Fibroblast of lung (primary cell): ENCODE measurements around the gene CBX1. TPM values are rescaled to one million over a fixed set of nuclear protein-coding genes. Genes with fewer than 3 reads are reported as not detected.
A peak's percentile ranks its signal among the peaks of the same experiment; 100 is the strongest.

Experiments used
- DNase-seq, 2 donors: peaks; one replicate each; pipeline versions ENCODE4 v3.0.0 to v3.0.0-alpha.2; 2010; ENCODE audit warnings: low read depth in 2 of 2
- H2AFZ ChIP-seq: 2 replicates; pipeline ENCODE4 v1.5.1; 2012; ENCODE audit warnings: low read length, control low read depth, inconsistent platforms
- H3K27ac ChIP-seq: 2 replicates; pipeline ENCODE4 v1.5.1; 2011; ENCODE audit warnings: low read length, control low read depth; ENCODE audit not compliant: insufficient read depth
- H3K27me3 ChIP-seq: 2 replicates; pipeline ENCODE4 v1.5.1; 2011; ENCODE audit warnings: mild to moderate bottlenecking, low read length; ENCODE audit not compliant: control insufficient read depth, insufficient read depth
- H3K36me3 ChIP-seq: 2 replicates; pipeline ENCODE4 v1.5.1; 2011; ENCODE audit warnings: low read length; ENCODE audit not compliant: control insufficient read depth, insufficient read depth
- H3K4me1 ChIP-seq: 2 replicates; pipeline ENCODE4 v1.5.1; 2011; ENCODE audit warnings: low read length; ENCODE audit not compliant: control insufficient read depth, insufficient read depth; ENCODE audit errors: extremely low read depth
- H3K4me2 ChIP-seq: 2 replicates; pipeline ENCODE4 v1.5.1; 2011; ENCODE audit warnings: low read length, control low read depth; ENCODE audit not compliant: insufficient read depth; ENCODE audit errors: extremely low read depth
- H3K4me3 ChIP-seq, 4 experiments: fragments of 200-600 bp in 1 of 4; sonication (generic) in 1 of 4; replicated peaks in 1 of 4; 2 replicates each; pipeline ENCODE4 v1.5.1; 2011 to 2016; ENCODE audit warnings: low read length in 4 of 4, low read depth in 3 of 4, mild to moderate bottlenecking in 3 of 4, control low read depth in 2 of 4, inconsistent platforms in 1 of 4, mixed read lengths in 1 of 4; ENCODE audit not compliant: insufficient read depth in 1 of 4; ENCODE audit errors: control extremely low read depth in 1 of 4
- H3K79me2 ChIP-seq: 2 replicates; pipeline ENCODE4 v1.5.1; 2012; ENCODE audit warnings: mild to moderate bottlenecking, low read length, inconsistent platforms; ENCODE audit not compliant: control insufficient read depth, insufficient read depth
- H3K9ac ChIP-seq: 2 replicates; pipeline ENCODE4 v1.5.1; 2011; ENCODE audit warnings: mild to moderate bottlenecking, low read length, control low read depth; ENCODE audit not compliant: insufficient read depth
- H3K9me3 ChIP-seq: 2 replicates; pipeline ENCODE4 v1.5.1; 2012; ENCODE audit warnings: low read depth, low read length; ENCODE audit not compliant: control insufficient read depth, insufficient read depth
- H4K20me1 ChIP-seq: 2 replicates; pipeline ENCODE4 v1.5.1; 2011; ENCODE audit warnings: low read length; ENCODE audit not compliant: control insufficient read depth, insufficient read depth; ENCODE audit errors: extremely low read depth
- EZH2 ChIP-seq: IDR thresholded peaks from 2 replicates; pipeline ENCODE4 v1.5.1; 2012; ENCODE audit warnings: low read length, control low read depth, mild to moderate bottlenecking; ENCODE audit errors: missing control alignments
- polyA plus RNA-seq, 2 donors: library from polyadenylated mRNA; depleted of rRNA in 1 of 2; stranded (reverse) in 1 of 2; unstranded in 1 of 2; fragments of >200 nt; gene quantifications; 2 replicates each; pipeline ENCODE4 v1.2.1, GENCODE V29; 2011 to 2012; ENCODE audit warnings: missing spikeins in 1 of 2
- total RNA-seq: library from RNA; depleted of rRNA; stranded (reverse); fragments of >200 nt; gene quantifications from 2 replicates; pipeline ENCODE4 v1.2.1, GENCODE V29; 2014
- TF ChIP-seq, protein P1 (sequence below), 2 donors: IDR thresholded peaks in 1 of 2; conservative IDR thresholded peaks in 1 of 2; 1 replicate in 1 of 2; 2 replicates in 1 of 2; pipeline ENCODE4 v1.5.1; 2011 to 2012; ENCODE audit warnings: low read length in 2 of 2, control low read depth in 1 of 2, inconsistent platforms in 1 of 2, low read depth in 1 of 2, mild to moderate bottlenecking in 1 of 2

CBX1 gene
- total and polyA plus RNA-seq, 2 donors (not counting 1 experiment from before 2014, with no cell fraction given) = 50.4 to 64.8 TPM

DNA sequence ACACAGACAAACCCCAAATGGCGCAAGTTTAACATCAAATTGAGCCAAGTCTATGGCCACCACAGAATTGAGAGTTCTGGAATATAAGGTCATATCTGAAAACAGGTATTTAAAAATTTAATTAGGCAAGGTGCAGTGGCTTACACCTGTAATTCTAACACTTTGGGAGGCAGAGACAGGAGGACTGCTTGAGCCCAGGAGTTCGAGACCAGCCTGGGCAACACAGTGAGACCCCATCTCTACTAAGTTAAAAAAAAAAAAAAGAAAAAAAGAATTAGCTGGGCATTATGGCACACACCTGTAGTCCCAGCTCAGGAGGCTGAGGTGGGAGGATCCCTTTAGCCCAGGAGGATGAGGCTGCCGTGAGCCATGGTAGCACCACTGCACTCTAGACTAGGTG lies 34.0 kb downstream of the CBX1 start:
- no peak overlapping the region for H3K4me2 ChIP-seq
- no peak overlapping the region for H3K9ac ChIP-seq
- H3K9me3 ChIP-seq = no peaks in the 10 kb centered on the region
- no peak overlapping the region for H2AFZ ChIP-seq
- H3K27me3 ChIP-seq = no peaks in the 10 kb centered on the region
- TF ChIP-seq EZH2 = no peak
- TF ChIP-seq, protein P1, sequence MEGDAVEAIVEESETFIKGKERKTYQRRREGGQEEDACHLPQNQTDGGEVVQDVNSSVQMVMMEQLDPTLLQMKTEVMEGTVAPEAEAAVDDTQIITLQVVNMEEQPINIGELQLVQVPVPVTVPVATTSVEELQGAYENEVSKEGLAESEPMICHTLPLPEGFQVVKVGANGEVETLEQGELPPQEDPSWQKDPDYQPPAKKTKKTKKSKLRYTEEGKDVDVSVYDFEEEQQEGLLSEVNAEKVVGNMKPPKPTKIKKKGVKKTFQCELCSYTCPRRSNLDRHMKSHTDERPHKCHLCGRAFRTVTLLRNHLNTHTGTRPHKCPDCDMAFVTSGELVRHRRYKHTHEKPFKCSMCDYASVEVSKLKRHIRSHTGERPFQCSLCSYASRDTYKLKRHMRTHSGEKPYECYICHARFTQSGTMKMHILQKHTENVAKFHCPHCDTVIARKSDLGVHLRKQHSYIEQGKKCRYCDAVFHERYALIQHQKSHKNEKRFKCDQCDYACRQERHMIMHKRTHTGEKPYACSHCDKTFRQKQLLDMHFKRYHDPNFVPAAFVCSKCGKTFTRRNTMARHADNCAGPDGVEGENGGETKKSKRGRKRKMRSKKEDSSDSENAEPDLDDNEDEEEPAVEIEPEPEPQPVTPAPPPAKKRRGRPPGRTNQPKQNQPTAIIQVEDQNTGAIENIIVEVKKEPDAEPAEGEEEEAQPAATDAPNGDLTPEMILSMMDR (conservative IDR thresholded peaks at IDR 0.05 in 1 of 2, IDR thresholded peaks at IDR 0.05 in 1 of 2; ENCODE audit: low read depth in 1 of 2, low read length in 2 of 2) = no peak
- no peak overlapping the region for H3K4me3 ChIP-seq
- peaks cover 4% of the 10 kb centered on the region for H3K4me1 ChIP-seq
- no peaks in the 10 kb centered on the region for H3K79me2 ChIP-seq
- peaks cover 5% of the 10 kb centered on the region for H3K36me3 ChIP-seq
- DNase-seq = no peak
- H3K27ac ChIP-seq = no peak overlapping the region
- H4K20me1 ChIP-seq = no peaks in the 10 kb centered on the region

DNA sequence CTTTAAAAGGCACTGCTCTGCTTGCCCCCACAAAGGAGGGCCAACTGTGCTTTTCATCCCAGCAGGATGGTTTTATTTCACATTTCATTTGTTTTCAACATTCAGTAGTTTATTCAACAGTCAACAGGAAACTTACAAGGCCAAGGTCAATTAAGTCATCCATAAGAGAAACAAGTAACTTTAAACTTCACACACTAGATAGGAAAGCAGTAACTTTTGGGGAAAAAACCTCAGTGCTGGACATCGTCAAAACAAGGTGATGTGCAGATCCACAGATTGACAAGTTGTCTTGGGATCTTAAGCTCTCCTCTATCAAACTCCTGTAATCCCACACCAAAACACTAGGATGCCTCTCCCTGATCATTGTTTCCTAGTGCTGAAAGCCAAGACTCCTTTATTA lies 34.6 kb downstream of the CBX1 start:
- Histone ChIP-seq H3K4me3 (no peak overlapping the region), H3K9me3 (no peaks in the 10 kb centered on the region), H3K4me1 (peaks cover 4% of the 10 kb centered on the region), H2AFZ (no peak overlapping the region), H3K4me2 (no peak overlapping the region), H4K20me1 (no peaks in the 10 kb centered on the region), H3K9ac (no peak overlapping the region), H3K79me2 (no peaks in the 10 kb centered on the region), H3K27me3 (no peaks in the 10 kb centered on the region), H3K36me3 (peaks cover 7% of the 10 kb centered on the region), H3K27ac (no peak overlapping the region)
- TF ChIP-seq, protein P1 (conservative IDR thresholded peaks at IDR 0.05 in 1 of 2, IDR thresholded peaks at IDR 0.05 in 1 of 2; ENCODE audit: low read depth in 1 of 2, low read length in 2 of 2) = peak in 1 of 2 donors; percentile 15
- TF ChIP-seq EZH2 = no peak
- no peak for DNase-seq

DNA sequence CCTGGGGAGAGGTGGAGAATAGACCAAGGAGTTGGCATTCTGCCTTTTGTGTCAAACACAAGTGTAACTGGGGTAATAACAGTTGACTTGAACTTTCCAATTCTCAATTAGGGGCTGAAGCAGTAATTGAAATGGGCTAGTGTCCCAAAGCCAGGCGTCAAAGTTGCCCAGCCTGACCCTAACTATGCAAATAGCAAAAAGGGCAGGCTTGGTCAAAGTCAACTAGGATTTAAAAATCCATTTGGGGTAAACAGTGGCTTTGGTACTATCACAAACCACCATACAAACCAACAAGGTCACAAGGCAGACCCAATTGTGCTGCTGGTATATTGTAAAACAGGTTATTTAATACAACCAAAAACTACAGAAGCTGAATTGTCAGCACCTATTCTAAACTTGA lies 35.1 kb downstream of the CBX1 start:
- Histone ChIP-seq H3K27me3 (no peaks in the 10 kb centered on the region), H3K79me2 (no peaks in the 10 kb centered on the region), H3K4me3 (no peak overlapping the region), H3K27ac (no peak overlapping the region), H3K4me1 (peaks cover 4% of the 10 kb centered on the region), H3K36me3 (peaks cover 7% of the 10 kb centered on the region), H4K20me1 (no peaks in the 10 kb centered on the region), H3K4me2 (no peak overlapping the region), H3K9me3 (no peaks in the 10 kb centered on the region), H2AFZ (no peak overlapping the region), H3K9ac (no peak overlapping the region)
- DNase-seq = no peak
- TF ChIP-seq, protein P1 (conservative IDR thresholded peaks at IDR 0.05 in 1 of 2, IDR thresholded peaks at IDR 0.05 in 1 of 2; ENCODE audit: low read depth in 1 of 2, low read length in 2 of 2) = no peak
- TF ChIP-seq EZH2 = no peak
